SKM-1 (cell line): ENCODE measurements around the gene DIPK1C.

Source experiments
- DNase-seq: peaks from one replicate; lab custom pipeline; 2025; ENCODE audit not compliant: unreplicated experiment; lab: John Stamatoyannopoulos, UW

Gene DIPK1C

GRCh38 chr18:74453642-74454198, 3.4 kb downstream of the DIPK1C start:
- DNase-seq, result no peak

- no peak for DNase-seq
Observed at GRCh38 chr18:74453016-74453566, 4.0 kb downstream of the DIPK1C start.

- DNase-seq, result no peak
Observed at GRCh38 chr18:74451148-74451547, 6.0 kb downstream of the DIPK1C start.

GRCh38 chr18:74450626-74451025, 6.5 kb downstream of the DIPK1C start:
- DNase-seq, result no peak

- no peak for DNase-seq
Observed at GRCh38 chr18:74447404-74448152, 9.5 kb downstream of the DIPK1C start.

GRCh38 chr18:74446631-74447403, 10.3 kb downstream of the DIPK1C start:
- no peak for DNase-seq

- DNase-seq, result no peak
Observed at GRCh38 chr18:74446178-74446577, 10.9 kb downstream of the DIPK1C start.

- no peak for DNase-seq
Observed at GRCh38 chr18:74445585-74445984, 11.5 kb downstream of the DIPK1C start.

- DNase-seq, result no peak
Observed at GRCh38 chr18:74444104-74444503, 13.0 kb downstream of the DIPK1C start.

- DNase-seq, result no peak
Observed at GRCh38 chr18:74440808-74441427, 16.2 kb downstream of the DIPK1C start.

GRCh38 chr18:74438091-74438490, 19.0 kb downstream of the DIPK1C start:
- DNase-seq, result no peak

GRCh38 chr18:74436158-74436769, 20.8 kb downstream of the DIPK1C start:
- DNase-seq, result no peak

GRCh38 chr18:74435740-74436139, 21.4 kb downstream of the DIPK1C start:
- no peak for DNase-seq

- no peak for DNase-seq
Observed at GRCh38 chr18:74434466-74434865, 22.6 kb downstream of the DIPK1C start.

- no peak for DNase-seq
Observed at GRCh38 chr18:74430806-74431571, 26.1 kb downstream of the DIPK1C start.

GRCh38 chr18:74430231-74430630, 26.9 kb downstream of the DIPK1C start:
- no peak for DNase-seq

- DNase-seq, result no peak
Observed at GRCh38 chr18:74429096-74429495, 28.0 kb downstream of the DIPK1C start.

GRCh38 chr18:74427442-74428112, 29.5 kb downstream of the DIPK1C start:
- DNase-seq, result no peak

- DNase-seq, result no peak
Observed at GRCh38 chr18:74425876-74426275, 31.2 kb downstream of the DIPK1C start.

- no peak for DNase-seq
Observed at GRCh38 chr18:74425161-74425560, 31.9 kb downstream of the DIPK1C start.
